Thymus (tissue), 11 donors: ENCODE measurements around the gene OSTC. TPM values are rescaled to one million over a fixed set of nuclear protein-coding genes. Genes with fewer than 3 reads are reported as not detected.

Experiments
- DNase-seq, 9 donors: peaks; one replicate each; pipeline ENCODE4 v3.0.0-alpha.2; 2013; ENCODE audit warnings: low spot score in 9 of 9, low read depth in 6 of 9, missing footprints in 1 of 9
- H3K27ac ChIP-seq, 2 donors: one replicate each; pipeline ENCODE4 v1.5.1; 2013; ENCODE audit warnings: control low read depth in 1 of 2, low read depth in 1 of 2, low read length in 1 of 2, mild to moderate bottlenecking in 1 of 2, moderate library complexity in 1 of 2
- H3K27me3 ChIP-seq, 2 donors: one replicate each; pipeline ENCODE4 v1.5.1; 2013; ENCODE audit warnings: low read length in 1 of 2; ENCODE audit not compliant: control insufficient read depth in 2 of 2, insufficient read depth in 1 of 2
- H3K36me3 ChIP-seq, 2 donors: one replicate each; pipeline ENCODE4 v1.5.1; 2013; ENCODE audit warnings: low read length in 1 of 2, mild to moderate bottlenecking in 1 of 2, moderate library complexity in 1 of 2; ENCODE audit not compliant: control insufficient read depth in 2 of 2, insufficient read depth in 2 of 2
- H3K4me1 ChIP-seq, 2 donors: one replicate each; pipeline ENCODE4 v1.5.1; 2013; ENCODE audit warnings: low read length in 2 of 2; ENCODE audit not compliant: control insufficient read depth in 2 of 2, insufficient read depth in 2 of 2
- H3K4me3 ChIP-seq, 2 donors: one replicate each; pipeline ENCODE4 v1.5.1; 2013; ENCODE audit warnings: low read length in 2 of 2, control low read depth in 1 of 2, mild to moderate bottlenecking in 1 of 2
- H3K9me3 ChIP-seq, 2 donors: one replicate each; pipeline ENCODE4 v1.5.1; 2013; ENCODE audit warnings: low read length in 1 of 2, mild to moderate bottlenecking in 1 of 2; ENCODE audit not compliant: control insufficient read depth in 2 of 2, insufficient read depth in 1 of 2
- WGBS: extraction: QIAGEN DNeasy Blood & Tissue Kit; methylation state at CpG from one replicate; pipeline ENCODE4 v1.1.7; 2013; 5-methylcytosine and 5-hydroxymethylcytosine counted together
- polyA plus RNA-seq: library from polyadenylated mRNA; stranded (reverse); fragments of 200-250 nt; gene quantifications from one replicate; pipeline ENCODE4 v1.2.3, GENCODE V29; 2013
- total RNA-seq: library from RNA; stranded (reverse); fragments of 120-200 nt; gene quantifications from one replicate; pipeline ENCODE4 v1.2.4, GENCODE V29; 2013
- donor health status: healthy.

The OSTC gene
- total and polyA plus RNA-seq, 2 donors, result 158 to 178 TPM

- H3K27ac ChIP-seq, result no peak overlapping the region
- WGBS, result 99% methylated on average over 8 of the region's 8 CpGs
- H3K4me3 ChIP-seq, result no peak overlapping the region
- no peaks in the 10 kb centered on the region for H3K9me3 ChIP-seq
- no peak for DNase-seq
- H3K27me3 ChIP-seq, result no peaks in the 10 kb centered on the region
- peaks cover 26 to 57% of the 10 kb centered on the region in 2 donors for H3K36me3 ChIP-seq
- no peaks in the 10 kb centered on the region for H3K4me1 ChIP-seq
These were observed 15.2 kb upstream of the OSTC start for GRCh38 chr4:108635070-108635655.

GRCh38 chr4:108636246-108636645 is 14.2 kb upstream of the OSTC start:
- no peak for DNase-seq
- Histone ChIP-seq H3K27ac (no peak overlapping the region), H3K4me1 (no peaks in the 10 kb centered on the region), H3K36me3 (peaks cover 22 to 47% of the 10 kb centered on the region in 2 donors), H3K4me3 (no peak overlapping the region), H3K27me3 (no peaks in the 10 kb centered on the region), H3K9me3 (no peaks in the 10 kb centered on the region)
- WGBS, result 96% methylated on average over 1 of the region's 1 CpG

- Histone ChIP-seq H3K9me3 (no peaks in the 10 kb centered on the region), H3K4me1 (no peaks in the 10 kb centered on the region), H3K36me3 (peaks cover 18 to 33% of the 10 kb centered on the region in 2 donors), H3K27ac (no peak overlapping the region), H3K27me3 (no peaks in the 10 kb centered on the region), H3K4me3 (no peak overlapping the region)
- 80% methylated on average over 2 of the region's 2 CpGs for WGBS
- DNase-seq, result peak in 1 of 9 donors; percentile 51
These were observed 12.5 kb upstream of the OSTC start for GRCh38 chr4:108637856-108638255.

DNA sequence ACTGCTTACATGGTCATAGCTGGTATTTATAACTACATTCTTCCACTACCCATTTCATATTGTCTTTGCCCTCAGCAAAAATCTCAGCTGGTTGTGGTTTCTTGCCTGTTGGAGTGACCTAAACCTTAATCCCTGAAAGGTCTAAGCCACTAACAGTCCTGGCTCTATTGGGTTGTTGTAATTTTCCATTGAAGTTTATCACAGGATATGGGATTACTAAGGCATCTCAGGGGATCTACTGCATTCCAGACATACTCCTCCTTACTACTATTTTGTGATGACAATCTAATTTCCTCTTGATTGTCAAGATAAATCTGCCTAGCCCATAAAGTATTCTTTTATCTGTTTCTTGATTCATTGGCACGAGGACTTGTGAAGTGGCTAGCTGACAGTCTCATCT is 6.2 kb upstream of the OSTC start:
- H3K27me3 ChIP-seq, result no peaks in the 10 kb centered on the region
- no peak overlapping the region for H3K4me3 ChIP-seq
- H3K36me3 ChIP-seq, result no peaks in the 10 kb centered on the region
- H3K27ac ChIP-seq, result no peak overlapping the region
- 99% methylated on average over 1 of the region's 1 CpG for WGBS
- H3K9me3 ChIP-seq, result no peaks in the 10 kb centered on the region
- H3K4me1 ChIP-seq, result peaks cover 0 to 17% of the 10 kb centered on the region in 2 donors
- DNase-seq, result no peak

DNA sequence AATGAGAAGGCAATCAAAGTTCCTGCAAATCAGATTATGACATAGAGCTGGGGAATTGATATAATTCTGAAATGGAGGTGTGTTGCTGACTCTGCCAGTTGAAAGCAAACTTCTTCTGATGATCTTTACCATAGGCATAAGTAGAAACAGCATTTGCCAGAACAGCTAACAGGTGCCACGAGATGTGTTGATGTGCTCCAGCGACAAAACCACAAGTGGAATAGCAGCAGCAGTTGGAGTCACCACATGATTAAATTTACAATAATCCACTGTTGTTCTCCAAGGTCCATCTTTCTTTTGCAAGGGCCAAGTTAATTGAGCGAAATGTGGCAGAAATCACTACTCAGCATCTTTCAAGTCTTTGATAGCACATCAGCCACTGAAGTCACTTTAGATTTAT is 3.7 kb upstream of the OSTC start:
- Histone ChIP-seq H3K9me3 (no peaks in the 10 kb centered on the region), H3K4me3 (no peak overlapping the region), H3K4me1 (peaks cover 8 to 28% of the 10 kb centered on the region in 2 donors), H3K27ac (peak overlapping the region in 1 of 2 donors; percentile 88), H3K27me3 (no peaks in the 10 kb centered on the region), H3K36me3 (no peaks in the 10 kb centered on the region)
- peak in 8 of 9 donors; percentile 20 to 76 (median 47) for DNase-seq
- WGBS, result 35% methylated on average over 3 of the region's 3 CpGs

- Histone ChIP-seq H3K36me3 (no peaks in the 10 kb centered on the region), H3K27me3 (no peaks in the 10 kb centered on the region), H3K9me3 (no peaks in the 10 kb centered on the region), H3K4me1 (peaks cover 11 to 28% of the 10 kb centered on the region in 2 donors), H3K27ac (no peak overlapping the region), H3K4me3 (peak overlapping the region; percentile 70 to 89)
- DNase-seq, result no peak
- WGBS, result 3% methylated on average over 6 of the region's 6 CpGs
These were observed 562 bp upstream of the OSTC start for GRCh38 chr4:108649863-108650211.

DNA sequence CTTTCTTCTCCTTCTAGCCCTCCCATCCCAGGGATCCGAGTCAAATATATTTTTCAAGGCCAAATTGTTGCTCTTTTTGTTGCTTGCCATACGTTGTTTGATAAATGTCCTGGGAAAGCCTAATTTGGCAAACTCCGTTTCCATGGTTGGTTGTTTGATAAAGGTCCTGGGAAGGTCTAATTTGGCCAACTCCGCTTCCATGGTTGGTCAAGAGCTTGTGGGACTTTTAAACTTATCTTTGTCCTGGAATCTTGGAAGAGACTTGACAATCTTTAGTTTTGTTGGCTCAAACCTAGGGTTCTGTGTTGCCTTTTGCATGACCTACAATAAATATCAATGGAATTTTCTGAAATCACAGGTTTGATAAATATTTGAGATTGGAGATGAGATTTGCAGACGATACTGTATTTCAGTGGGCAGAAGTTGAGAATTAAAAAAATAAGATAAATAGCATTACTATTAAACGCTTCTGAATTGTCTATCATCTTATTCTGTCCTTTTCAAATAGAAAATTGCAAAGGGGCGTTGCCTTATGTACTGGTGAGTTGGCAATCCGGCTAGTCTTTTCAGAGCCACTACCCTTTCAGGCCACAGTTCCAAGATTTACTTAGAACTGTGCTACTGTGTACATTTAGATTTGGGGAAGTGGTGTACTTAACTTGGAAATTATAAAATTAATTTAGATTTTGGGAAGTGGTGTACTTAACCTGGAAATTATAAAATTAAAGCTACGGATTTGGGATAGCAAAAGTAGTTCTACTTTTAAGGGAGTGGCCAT is 804 bp downstream of the OSTC start:
- Histone ChIP-seq H3K36me3 (peaks cover 0 to 8% of the 10 kb centered on the region in 2 donors), H3K4me3 (peak overlapping the region; percentile 70 to 89), H3K9me3 (no peaks in the 10 kb centered on the region), H3K27ac (peak overlapping the region in 1 of 2 donors; percentile 73), H3K4me1 (peaks cover 11 to 22% of the 10 kb centered on the region in 2 donors), H3K27me3 (no peaks in the 10 kb centered on the region)
- DNase-seq, result no peak
- 6% methylated on average over 9 of the region's 9 CpGs for WGBS

GRCh38 chr4:108662629-108663028 is 12.2 kb downstream of the OSTC start:
- no peak overlapping the region for H3K27ac ChIP-seq
- no peaks in the 10 kb centered on the region for H3K4me1 ChIP-seq
- H3K9me3 ChIP-seq, result no peaks in the 10 kb centered on the region
- H3K36me3 ChIP-seq, result peaks cover 20 to 65% of the 10 kb centered on the region in 2 donors
- no peaks in the 10 kb centered on the region for H3K27me3 ChIP-seq
- no peak overlapping the region for H3K4me3 ChIP-seq
- no peak for DNase-seq
- WGBS, result 97% methylated on average over 3 of the region's 3 CpGs

DNA sequence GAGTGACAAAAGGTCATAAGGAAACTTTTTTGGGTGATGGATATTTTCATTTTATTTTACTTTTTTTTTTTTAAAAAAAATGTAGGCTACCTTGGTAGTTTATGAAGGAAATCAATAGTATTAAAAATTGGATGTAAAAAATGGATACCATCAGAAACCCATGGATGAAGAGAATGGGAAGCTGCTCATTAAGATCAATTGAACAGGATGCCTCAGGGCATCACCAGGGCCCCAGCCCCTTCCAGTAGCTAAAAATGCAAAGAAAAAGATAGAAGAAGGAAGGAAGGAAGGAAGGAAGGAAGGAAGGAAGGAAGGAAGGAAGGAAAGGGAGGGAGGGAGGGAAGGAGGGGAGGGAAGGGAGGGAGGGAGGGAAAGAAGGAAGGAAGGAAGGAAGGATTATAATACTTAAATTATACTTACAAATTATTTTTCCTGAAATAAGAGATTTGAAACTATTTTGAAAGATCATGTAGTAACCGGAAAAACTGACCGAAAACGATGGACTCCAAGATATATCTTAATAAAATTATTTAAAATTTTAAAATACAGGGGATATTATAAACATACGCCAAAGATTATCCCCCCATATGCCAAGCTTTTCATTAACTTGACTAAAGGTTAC is 24.1 kb downstream of the OSTC start:
- peaks cover 3 to 15% of the 10 kb centered on the region in 2 donors for H3K36me3 ChIP-seq
- no peak for DNase-seq
- no peaks in the 10 kb centered on the region for H3K27me3 ChIP-seq
- H3K4me3 ChIP-seq, result no peak overlapping the region
- no peaks in the 10 kb centered on the region for H3K4me1 ChIP-seq
- WGBS, result 75% methylated on average over 4 of the region's 4 CpGs
- no peak overlapping the region for H3K27ac ChIP-seq
- H3K9me3 ChIP-seq, result no peaks in the 10 kb centered on the region
